Liver (tissue), 9 donors: ENCODE results near the gene BICDL1. TPM values are rescaled to one million over a fixed set of nuclear protein-coding genes. Genes with fewer than 3 reads are reported as not detected.

Experiments
- DNase-seq: peaks from one replicate; pipeline ENCODE4 v3.0.0-alpha.2; 2017; ENCODE audit warnings: low spot score
- H3K27ac ChIP-seq, 2 donors: one replicate each; pipeline ENCODE4 v1.7.0; 2013; ENCODE audit warnings: inconsistent platforms in 2 of 2, low read length in 2 of 2, control low read depth in 1 of 2, low read depth in 1 of 2, mild to moderate bottlenecking in 1 of 2
- H3K27me3 ChIP-seq, 4 donors: one replicate each; pipeline versions ENCODE4 v1.6.1 to v1.7.0; 2013; ENCODE audit warnings: low read length in 3 of 4, inconsistent platforms in 1 of 4, mild to moderate bottlenecking in 1 of 4, moderate library complexity in 1 of 4; ENCODE audit not compliant: control insufficient read depth in 4 of 4, insufficient read depth in 4 of 4
- H3K36me3 ChIP-seq, 4 donors: one replicate each; pipeline versions ENCODE4 v1.6.1 to v1.7.0; 2013; ENCODE audit warnings: low read length in 3 of 4, mild to moderate bottlenecking in 3 of 4, low read depth in 1 of 4, moderate library complexity in 1 of 4; ENCODE audit not compliant: control insufficient read depth in 4 of 4, insufficient read depth in 3 of 4
- H3K4me1 ChIP-seq, 4 donors: one replicate each; pipeline versions ENCODE4 v1.6.1 to v1.7.0; 2013; ENCODE audit warnings: low read length in 3 of 4, mild to moderate bottlenecking in 3 of 4, moderate library complexity in 1 of 4; ENCODE audit not compliant: control insufficient read depth in 4 of 4, insufficient read depth in 4 of 4
- H3K4me3 ChIP-seq, 3 donors: one replicate each; pipeline versions ENCODE4 v1.6.1 to v1.7.0; 2013; ENCODE audit warnings: low read length in 3 of 3, control low read depth in 1 of 3, low read depth in 1 of 3, mild to moderate bottlenecking in 1 of 3
- H3K9ac ChIP-seq, 2 donors: one replicate each; pipeline ENCODE4 v1.7.0; 2013; ENCODE audit warnings: low read length in 2 of 2, mild to moderate bottlenecking in 2 of 2, moderate library complexity in 2 of 2, control low read depth in 1 of 2, low read depth in 1 of 2
- H3K9me3 ChIP-seq, 4 donors: one replicate each; pipeline versions ENCODE4 v1.6.1 to v1.7.0; 2013; ENCODE audit warnings: low read length in 3 of 4; ENCODE audit not compliant: control insufficient read depth in 4 of 4
- EGR1 ChIP-seq, 2 donors: IDR thresholded peaks; 2 replicates each; pipeline ENCODE4 v1.6.1; 2016 to 2018; ENCODE audit warnings: antibody characterized with exemption in 2 of 2, low read depth in 2 of 2
- FOXA1 ChIP-seq: IDR thresholded peaks from 2 replicates; pipeline ENCODE4 v1.6.1; 2016; ENCODE audit warnings: antibody characterized with exemption
- GABPA ChIP-seq, 2 donors: IDR thresholded peaks in 1 of 2; conservative IDR thresholded peaks in 1 of 2; 2 replicates each; pipeline ENCODE4 v1.6.1; 2016; ENCODE audit warnings: antibody characterized with exemption in 2 of 2, mild to moderate bottlenecking in 1 of 2, moderate library complexity in 1 of 2
- HNF4G ChIP-seq: IDR thresholded peaks from 2 replicates; pipeline ENCODE4 v1.6.1; 2016; ENCODE audit warnings: antibody characterized with exemption
- JUND ChIP-seq, 2 donors: IDR thresholded peaks; 2 replicates each; pipeline ENCODE4 v1.6.1; 2016; ENCODE audit warnings: antibody characterized with exemption in 2 of 2
- RXRA ChIP-seq, 2 donors: IDR thresholded peaks; 2 replicates each; pipeline ENCODE4 v1.6.1; 2017 to 2018; ENCODE audit warnings: antibody characterized with exemption in 2 of 2, mild to moderate bottlenecking in 1 of 2
- SP1 ChIP-seq: IDR thresholded peaks from 2 replicates; pipeline ENCODE4 v1.6.1; 2018; ENCODE audit warnings: antibody characterized with exemption, mild to moderate bottlenecking
- TAF1 ChIP-seq: conservative IDR thresholded peaks from 2 replicates; pipeline ENCODE4 v1.6.1; 2016; ENCODE audit warnings: antibody characterized with exemption, mild to moderate bottlenecking
- YY1 ChIP-seq: IDR thresholded peaks from 2 replicates; pipeline ENCODE4 v1.6.1; 2016; ENCODE audit warnings: antibody characterized with exemption, mild to moderate bottlenecking
- WGBS: extraction: QIAGEN DNeasy Blood & Tissue Kit; methylation state at CpG from one replicate; pipeline ENCODE4 v1.1.7; 2013; 5-methylcytosine and 5-hydroxymethylcytosine counted together
- polyA plus RNA-seq, 2 donors: library from polyadenylated mRNA; stranded (reverse) in 1 of 2; unstranded in 1 of 2; fragments of 200-250 nt in 1 of 2; fragments of >200 nt in 1 of 2; fragmentation: Nextera tagmentation in 1 of 2; extraction: Ambion mirVana in 1 of 2; gene quantifications; one replicate each; pipeline versions ENCODE4 v1.2.1 to v1.2.3, GENCODE V29; 2013 to 2015
- total RNA-seq, 2 donors: library from RNA; depleted of rRNA; stranded (reverse); fragments of >200 nt; gene quantifications; one replicate each; pipeline ENCODE4 v1.2.3, GENCODE V29; 2014
- TF ChIP-seq, protein P1 (sequence below): IDR thresholded peaks from 2 replicates; pipeline ENCODE4 v1.6.1; 2016; ENCODE audit warnings: antibody characterized with exemption, mild to moderate bottlenecking
- TF ChIP-seq, protein P2 (sequence below): IDR thresholded peaks from 2 replicates; pipeline ENCODE4 v1.6.1; 2016; ENCODE audit warnings: antibody characterized with exemption
- donor health status: healthy.
- donor health status: healthy.
- donor health status: healthy.
- donor health status: healthy.
- donor health status: healthy.

BICDL1 gene, protein sequence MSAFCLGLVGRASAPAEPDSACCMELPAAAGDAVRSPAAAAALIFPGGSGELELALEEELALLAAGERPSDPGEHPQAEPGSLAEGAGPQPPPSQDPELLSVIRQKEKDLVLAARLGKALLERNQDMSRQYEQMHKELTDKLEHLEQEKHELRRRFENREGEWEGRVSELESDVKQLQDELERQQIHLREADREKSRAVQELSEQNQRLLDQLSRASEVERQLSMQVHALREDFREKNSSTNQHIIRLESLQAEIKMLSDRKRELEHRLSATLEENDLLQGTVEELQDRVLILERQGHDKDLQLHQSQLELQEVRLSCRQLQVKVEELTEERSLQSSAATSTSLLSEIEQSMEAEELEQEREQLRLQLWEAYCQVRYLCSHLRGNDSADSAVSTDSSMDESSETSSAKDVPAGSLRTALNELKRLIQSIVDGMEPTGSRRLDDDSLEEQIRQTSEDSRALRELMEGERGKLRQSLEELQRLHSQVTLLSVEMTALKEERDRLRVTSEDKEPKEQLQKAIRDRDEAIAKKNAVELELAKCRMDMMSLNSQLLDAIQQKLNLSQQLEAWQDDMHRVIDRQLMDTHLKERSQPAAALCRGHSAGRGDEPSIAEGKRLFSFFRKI
- total RNA-seq (1 to 10 TPM in 1 of 2 donors, under 1 TPM in 1; 0.65 to 2.1 TPM), polyA plus RNA-seq (1 to 10 TPM; 2.5 to 3.8 TPM)

DNA sequence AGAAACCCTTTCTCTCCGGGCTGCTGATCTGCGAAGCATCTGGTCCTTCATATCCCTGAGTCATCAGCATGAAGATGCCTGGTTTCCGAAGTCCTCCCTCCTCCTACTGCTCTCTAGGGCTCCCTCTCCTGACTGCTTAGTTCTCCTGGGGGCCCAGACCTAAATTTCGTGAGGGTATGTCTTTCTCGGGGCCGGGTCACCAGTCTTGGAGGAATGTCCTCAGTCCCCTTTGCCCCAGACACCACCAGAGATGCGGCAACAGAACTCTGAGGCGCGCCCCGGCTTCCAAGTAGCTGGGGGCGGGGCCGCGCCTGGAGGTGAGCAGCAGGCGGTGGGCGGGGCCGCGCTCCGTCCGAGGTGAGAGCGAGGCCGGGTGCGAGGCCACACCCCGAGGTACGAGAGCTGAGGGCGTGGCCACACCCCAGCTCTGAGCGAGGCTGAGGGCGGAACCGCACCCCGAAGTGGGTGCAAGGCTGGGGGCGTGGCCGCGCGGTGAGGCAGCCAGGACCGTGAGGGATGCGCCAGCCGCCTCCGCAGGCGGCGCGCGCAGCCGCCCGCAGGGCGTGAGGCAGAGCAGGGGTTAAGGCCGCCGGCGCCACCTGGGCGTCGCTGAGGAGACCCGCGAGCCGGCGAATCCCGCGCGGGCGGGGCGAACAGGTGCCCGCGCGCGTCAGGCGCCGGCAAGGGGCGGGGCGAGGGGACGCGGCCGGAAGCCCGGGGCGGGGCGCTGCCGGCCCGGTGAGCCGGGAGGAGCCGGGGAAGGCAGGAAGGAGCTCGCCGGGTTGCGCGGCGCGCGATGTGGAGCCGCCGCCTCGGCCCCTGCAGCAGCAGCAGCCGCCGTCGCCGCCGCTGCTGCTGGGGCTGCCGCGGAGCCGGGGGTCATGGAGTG is at the start of gene BICDL1:
Gene BICDL1, plus strand, starts transcription at position 765 of the 889 bp plus-strand sequence. CDS start 633 bp downstream, outside the sequence.
- DNase-seq = peak; percentile 73
- Histone ChIP-seq H3K36me3 (no peaks in the 10 kb centered on the region), H3K27ac (no peak within 1 kb of the TSS), H3K9ac (no peak within 1 kb of the TSS), H3K4me1 (peaks cover 10 to 20% (median 15%) of the 10 kb centered on the region in 4 donors), H3K9me3 (no peaks in the 10 kb centered on the region), H3K27me3 (peaks cover 0 to 4% (median 0%) of the 10 kb centered on the region in 4 donors), H3K4me3 (peak within 1 kb of the TSS; percentile 23 to 89 (median 77))
- TF ChIP-seq YY1 = no peak
- TF ChIP-seq SP1 = peak; percentile 26
- TF ChIP-seq, protein P1, sequence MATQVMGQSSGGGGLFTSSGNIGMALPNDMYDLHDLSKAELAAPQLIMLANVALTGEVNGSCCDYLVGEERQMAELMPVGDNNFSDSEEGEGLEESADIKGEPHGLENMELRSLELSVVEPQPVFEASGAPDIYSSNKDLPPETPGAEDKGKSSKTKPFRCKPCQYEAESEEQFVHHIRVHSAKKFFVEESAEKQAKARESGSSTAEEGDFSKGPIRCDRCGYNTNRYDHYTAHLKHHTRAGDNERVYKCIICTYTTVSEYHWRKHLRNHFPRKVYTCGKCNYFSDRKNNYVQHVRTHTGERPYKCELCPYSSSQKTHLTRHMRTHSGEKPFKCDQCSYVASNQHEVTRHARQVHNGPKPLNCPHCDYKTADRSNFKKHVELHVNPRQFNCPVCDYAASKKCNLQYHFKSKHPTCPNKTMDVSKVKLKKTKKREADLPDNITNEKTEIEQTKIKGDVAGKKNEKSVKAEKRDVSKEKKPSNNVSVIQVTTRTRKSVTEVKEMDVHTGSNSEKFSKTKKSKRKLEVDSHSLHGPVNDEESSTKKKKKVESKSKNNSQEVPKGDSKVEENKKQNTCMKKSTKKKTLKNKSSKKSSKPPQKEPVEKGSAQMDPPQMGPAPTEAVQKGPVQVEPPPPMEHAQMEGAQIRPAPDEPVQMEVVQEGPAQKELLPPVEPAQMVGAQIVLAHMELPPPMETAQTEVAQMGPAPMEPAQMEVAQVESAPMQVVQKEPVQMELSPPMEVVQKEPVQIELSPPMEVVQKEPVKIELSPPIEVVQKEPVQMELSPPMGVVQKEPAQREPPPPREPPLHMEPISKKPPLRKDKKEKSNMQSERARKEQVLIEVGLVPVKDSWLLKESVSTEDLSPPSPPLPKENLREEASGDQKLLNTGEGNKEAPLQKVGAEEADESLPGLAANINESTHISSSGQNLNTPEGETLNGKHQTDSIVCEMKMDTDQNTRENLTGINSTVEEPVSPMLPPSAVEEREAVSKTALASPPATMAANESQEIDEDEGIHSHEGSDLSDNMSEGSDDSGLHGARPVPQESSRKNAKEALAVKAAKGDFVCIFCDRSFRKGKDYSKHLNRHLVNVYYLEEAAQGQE = peak; percentile 38
- WGBS = 1% methylated on average over 94 of the region's 94 CpGs

DNA sequence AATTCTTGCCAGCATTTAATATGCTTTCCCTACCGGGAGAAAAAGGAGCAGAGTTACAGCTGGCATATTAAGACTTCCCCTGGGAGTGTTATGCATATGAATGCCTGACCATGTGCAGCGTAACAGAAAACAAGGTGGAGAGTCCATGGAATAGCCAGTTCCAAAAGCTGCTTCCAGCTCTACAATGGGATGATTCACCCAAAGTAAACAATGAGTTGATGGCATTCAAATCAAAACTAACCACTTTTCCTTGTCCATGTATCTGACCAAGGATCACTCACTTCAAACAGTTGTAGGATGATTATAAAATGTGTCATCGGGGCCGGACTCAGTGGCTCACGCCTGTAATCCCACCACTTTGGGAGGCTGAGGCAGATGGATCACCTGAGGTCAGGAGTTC is 48.1 kb upstream of the BICDL1 start:
- no peak for DNase-seq
- no peaks in the 10 kb centered on the region for H3K9me3 ChIP-seq
- H3K27ac ChIP-seq = no peak overlapping the region
- no peak overlapping the region for H3K4me3 ChIP-seq
- H3K27me3 ChIP-seq = no peaks in the 10 kb centered on the region
- H3K36me3 ChIP-seq = no peaks in the 10 kb centered on the region
- no peak overlapping the region for H3K9ac ChIP-seq
- H3K4me1 ChIP-seq = no peaks in the 10 kb centered on the region
- 65% methylated on average over 5 of the region's 5 CpGs for WGBS
- no peak for TF ChIP-seq HNF4G
- TF ChIP-seq TAF1 = no peak
- TF ChIP-seq GABPA (IDR thresholded peaks at IDR 0.05 in 1 of 2, conservative IDR thresholded peaks at IDR 0.05 in 1 of 2) = no peak
- TF ChIP-seq, protein P1 = no peak
- TF ChIP-seq, protein P2, sequence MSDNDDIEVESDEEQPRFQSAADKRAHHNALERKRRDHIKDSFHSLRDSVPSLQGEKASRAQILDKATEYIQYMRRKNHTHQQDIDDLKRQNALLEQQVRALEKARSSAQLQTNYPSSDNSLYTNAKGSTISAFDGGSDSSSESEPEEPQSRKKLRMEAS = no peak
- TF ChIP-seq JUND (IDR thresholded peaks at IDR 0.05) = no peak
- no peak for TF ChIP-seq EGR1 (IDR thresholded peaks at IDR 0.05; ENCODE audit: low read depth in 2 of 2)
- no peak for TF ChIP-seq RXRA (IDR thresholded peaks at IDR 0.05)
- no peak for TF ChIP-seq FOXA1
